T-helper 2 cell treated with Interferon-gamma antibody and Interleukin-4, amounts not matched to agents 5 μg/mL and 100 μg/mL, for 36 hours (primary cell): ENCODE results near the gene USP17L25.
"Not testable (repeated sequence)": the region's sequence is repeated elsewhere in the genome, so short reads cannot be mapped to it uniquely, and the experiment has no call there.

Source experiments
- DNase-seq: peaks from one replicate; pipeline ENCODE4 v3.0.0; 2021; ENCODE audit warnings: low spot score
- H3K27ac Mint-ChIP-seq: one replicate; pipeline ENCODE4 v1.8.0; 2021; ENCODE audit warnings: mild to moderate bottlenecking, mixed read lengths
- H3K27me3 Mint-ChIP-seq: one replicate; pipeline ENCODE4 v1.8.0; 2021; ENCODE audit warnings: low read depth, mixed read lengths
- H3K36me3 Mint-ChIP-seq: one replicate; pipeline ENCODE4 v1.8.0; 2021; ENCODE audit warnings: low read depth, mixed read lengths
- H3K4me1 Mint-ChIP-seq: one replicate; pipeline ENCODE4 v1.8.0; 2021; ENCODE audit warnings: low read depth, mixed read lengths
- H3K4me3 Mint-ChIP-seq: one replicate; pipeline ENCODE4 v1.8.0; 2022; ENCODE audit warnings: mild to moderate bottlenecking, moderate library complexity, mixed read lengths
- H3K9me3 Mint-ChIP-seq: one replicate; pipeline ENCODE4 v1.8.0; 2021; ENCODE audit warnings: mixed read lengths

USP17L25 gene, protein sequence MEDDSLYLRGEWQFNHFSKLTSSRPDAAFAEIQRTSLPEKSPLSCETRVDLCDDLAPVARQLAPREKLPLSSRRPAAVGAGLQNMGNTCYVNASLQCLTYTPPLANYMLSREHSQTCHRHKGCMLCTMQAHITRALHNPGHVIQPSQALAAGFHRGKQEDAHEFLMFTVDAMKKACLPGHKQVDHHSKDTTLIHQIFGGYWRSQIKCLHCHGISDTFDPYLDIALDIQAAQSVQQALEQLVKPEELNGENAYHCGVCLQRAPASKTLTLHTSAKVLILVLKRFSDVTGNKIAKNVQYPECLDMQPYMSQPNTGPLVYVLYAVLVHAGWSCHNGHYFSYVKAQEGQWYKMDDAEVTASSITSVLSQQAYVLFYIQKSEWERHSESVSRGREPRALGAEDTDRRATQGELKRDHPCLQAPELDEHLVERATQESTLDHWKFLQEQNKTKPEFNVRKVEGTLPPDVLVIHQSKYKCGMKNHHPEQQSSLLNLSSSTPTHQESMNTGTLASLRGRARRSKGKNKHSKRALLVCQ

DNA sequence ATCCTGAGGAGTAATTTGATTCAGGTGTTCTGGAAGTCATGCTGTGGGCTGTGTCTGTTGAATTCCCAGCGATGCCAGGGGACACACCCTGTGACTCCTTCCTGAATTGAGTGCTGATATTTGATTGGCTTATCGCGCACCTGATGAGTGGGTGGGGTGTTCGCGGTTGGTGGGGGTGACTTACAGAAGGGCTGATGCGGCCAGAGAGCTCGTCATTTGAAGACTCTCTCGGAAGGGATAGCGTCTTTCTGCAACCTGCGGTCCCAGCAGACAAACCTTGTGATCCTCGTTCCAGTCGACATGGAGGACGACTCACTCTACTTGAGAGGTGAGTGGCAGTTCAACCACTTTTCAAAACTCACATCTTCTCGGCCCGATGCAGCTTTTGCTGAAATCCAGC lies at the start of gene USP17L25:
TSS of gene USP17L25 (plus strand) at position 301 of the 400 bp plus-strand sequence. CDS start at position 301, 0 bp downstream.
- H3K4me3 Mint-ChIP-seq, H3K27me3 Mint-ChIP-seq, H3K27ac Mint-ChIP-seq, H3K4me1 Mint-ChIP-seq, H3K9me3 Mint-ChIP-seq, DNase-seq, H3K36me3 Mint-ChIP-seq: not testable (repeated sequence)

DNA sequence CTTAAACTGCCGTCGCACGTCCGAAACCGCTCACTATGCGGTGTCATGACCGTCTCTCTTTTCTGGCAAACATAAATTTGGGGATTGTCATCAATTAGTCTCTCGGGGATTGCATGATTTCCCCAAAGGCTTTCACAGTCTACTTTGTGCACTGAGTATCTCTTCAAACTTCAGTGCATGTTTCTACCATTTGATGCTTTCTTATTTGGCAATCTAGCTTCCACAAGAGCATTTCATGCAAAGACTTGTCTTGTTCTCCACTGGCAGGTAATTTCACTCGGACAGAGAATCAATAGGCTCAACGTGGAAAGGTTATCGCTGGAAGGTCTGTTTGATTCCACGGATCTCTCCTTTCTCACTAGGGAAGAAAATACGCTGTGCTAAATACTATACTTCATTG lies 5.5 kb upstream of the USP17L25 start:
- not testable (repeated sequence) for H3K27me3 Mint-ChIP-seq, H3K36me3 Mint-ChIP-seq, H3K4me1 Mint-ChIP-seq, H3K27ac Mint-ChIP-seq, H3K4me3 Mint-ChIP-seq, H3K9me3 Mint-ChIP-seq, DNase-seq

DNA sequence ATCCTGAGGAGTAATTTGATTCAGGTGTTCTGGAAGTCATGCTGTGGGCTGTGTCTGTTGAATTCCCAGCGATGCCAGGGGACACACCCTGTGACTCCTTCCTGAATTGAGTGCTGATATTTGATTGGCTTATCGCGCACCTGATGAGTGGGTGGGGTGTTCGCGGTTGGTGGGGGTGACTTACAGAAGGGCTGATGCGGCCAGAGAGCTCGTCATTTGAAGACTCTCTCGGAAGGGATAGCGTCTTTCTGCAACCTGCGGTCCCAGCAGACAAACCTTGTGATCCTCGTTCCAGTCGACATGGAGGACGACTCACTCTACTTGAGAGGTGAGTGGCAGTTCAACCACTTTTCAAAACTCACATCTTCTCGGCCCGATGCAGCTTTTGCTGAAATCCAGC lies 4.8 kb upstream of the USP17L25 start, which contains the start of gene USP17L24:
TSS of gene USP17L24 (plus strand) at position 301 of the 400 bp plus-strand sequence. CDS start at position 301, 0 bp downstream.
- H3K9me3 Mint-ChIP-seq, H3K27me3 Mint-ChIP-seq, H3K36me3 Mint-ChIP-seq, H3K27ac Mint-ChIP-seq, H3K4me1 Mint-ChIP-seq, DNase-seq, H3K4me3 Mint-ChIP-seq: not testable (repeated sequence)

DNA sequence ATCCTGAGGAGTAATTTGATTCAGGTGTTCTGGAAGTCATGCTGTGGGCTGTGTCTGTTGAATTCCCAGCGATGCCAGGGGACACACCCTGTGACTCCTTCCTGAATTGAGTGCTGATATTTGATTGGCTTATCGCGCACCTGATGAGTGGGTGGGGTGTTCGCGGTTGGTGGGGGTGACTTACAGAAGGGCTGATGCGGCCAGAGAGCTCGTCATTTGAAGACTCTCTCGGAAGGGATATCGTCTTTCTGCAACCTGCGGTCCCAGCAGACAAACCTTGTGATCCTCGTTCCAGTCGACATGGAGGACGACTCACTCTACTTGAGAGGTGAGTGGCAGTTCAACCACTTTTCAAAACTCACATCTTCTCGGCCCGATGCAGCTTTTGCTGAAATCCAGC lies 4.6 kb downstream of the USP17L25 start, which contains the start of gene USP17L26:
TSS of gene USP17L26 (plus strand) at position 301 of the 400 bp plus-strand sequence. CDS start at position 301, 0 bp downstream.
- not testable (repeated sequence) for H3K4me3 Mint-ChIP-seq, H3K27me3 Mint-ChIP-seq

DNA sequence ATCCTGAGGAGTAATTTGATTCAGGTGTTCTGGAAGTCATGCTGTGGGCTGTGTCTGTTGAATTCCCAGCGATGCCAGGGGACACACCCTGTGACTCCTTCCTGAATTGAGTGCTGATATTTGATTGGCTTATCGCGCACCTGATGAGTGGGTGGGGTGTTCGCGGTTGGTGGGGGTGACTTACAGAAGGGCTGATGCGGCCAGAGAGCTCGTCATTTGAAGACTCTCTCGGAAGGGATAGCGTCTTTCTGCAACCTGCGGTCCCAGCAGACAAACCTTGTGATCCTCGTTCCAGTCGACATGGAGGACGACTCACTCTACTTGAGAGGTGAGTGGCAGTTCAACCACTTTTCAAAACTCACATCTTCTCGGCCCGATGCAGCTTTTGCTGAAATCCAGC lies 9.4 kb downstream of the USP17L25 start, which contains the start of gene USP17L5:
TSS of gene USP17L5 (plus strand) at position 301 of the 400 bp plus-strand sequence. CDS start at position 301, 0 bp downstream.
- not testable (repeated sequence) for H3K36me3 Mint-ChIP-seq, H3K27ac Mint-ChIP-seq, DNase-seq, H3K4me1 Mint-ChIP-seq, H3K9me3 Mint-ChIP-seq, H3K4me3 Mint-ChIP-seq, H3K27me3 Mint-ChIP-seq

More for the DNA sequence above, 4.6 kb downstream of the USP17L25 start, which contains the start of gene USP17L26:
- not testable (repeated sequence) for H3K36me3 Mint-ChIP-seq, H3K27ac Mint-ChIP-seq, DNase-seq, H3K4me1 Mint-ChIP-seq, H3K9me3 Mint-ChIP-seq

DNA sequence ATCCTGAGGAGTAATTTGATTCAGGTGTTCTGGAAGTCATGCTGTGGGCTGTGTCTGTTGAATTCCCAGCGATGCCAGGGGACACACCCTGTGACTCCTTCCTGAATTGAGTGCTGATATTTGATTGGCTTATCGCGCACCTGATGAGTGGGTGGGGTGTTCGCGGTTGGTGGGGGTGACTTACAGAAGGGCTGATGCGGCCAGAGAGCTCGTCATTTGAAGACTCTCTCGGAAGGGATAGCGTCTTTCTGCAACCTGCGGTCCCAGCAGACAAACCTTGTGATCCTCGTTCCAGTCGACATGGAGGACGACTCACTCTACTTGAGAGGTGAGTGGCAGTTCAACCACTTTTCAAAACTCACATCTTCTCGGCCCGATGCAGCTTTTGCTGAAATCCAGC lies 14.1 kb downstream of the USP17L25 start, which contains the start of gene USP17L27:
TSS of gene USP17L27 (plus strand) at position 301 of the 400 bp plus-strand sequence. CDS start at position 301, 0 bp downstream.
- not testable (repeated sequence) for H3K4me1 Mint-ChIP-seq, H3K27me3 Mint-ChIP-seq, H3K36me3 Mint-ChIP-seq, H3K9me3 Mint-ChIP-seq, H3K27ac Mint-ChIP-seq, DNase-seq, H3K4me3 Mint-ChIP-seq

DNA sequence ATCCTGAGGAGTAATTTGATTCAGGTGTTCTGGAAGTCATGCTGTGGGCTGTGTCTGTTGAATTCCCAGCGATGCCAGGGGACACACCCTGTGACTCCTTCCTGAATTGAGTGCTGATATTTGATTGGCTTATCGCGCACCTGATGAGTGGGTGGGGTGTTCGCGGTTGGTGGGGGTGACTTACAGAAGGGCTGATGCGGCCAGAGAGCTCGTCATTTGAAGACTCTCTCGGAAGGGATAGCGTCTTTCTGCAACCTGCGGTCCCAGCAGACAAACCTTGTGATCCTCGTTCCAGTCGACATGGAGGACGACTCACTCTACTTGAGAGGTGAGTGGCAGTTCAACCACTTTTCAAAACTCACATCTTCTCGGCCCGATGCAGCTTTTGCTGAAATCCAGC lies 18.9 kb downstream of the USP17L25 start, which contains the start of gene USP17L28:
TSS of gene USP17L28 (plus strand) at position 301 of the 400 bp plus-strand sequence. CDS start at position 301, 0 bp downstream.
- not testable (repeated sequence) for H3K4me3 Mint-ChIP-seq, H3K9me3 Mint-ChIP-seq, H3K36me3 Mint-ChIP-seq, H3K27me3 Mint-ChIP-seq, DNase-seq, H3K27ac Mint-ChIP-seq, H3K4me1 Mint-ChIP-seq

DNA sequence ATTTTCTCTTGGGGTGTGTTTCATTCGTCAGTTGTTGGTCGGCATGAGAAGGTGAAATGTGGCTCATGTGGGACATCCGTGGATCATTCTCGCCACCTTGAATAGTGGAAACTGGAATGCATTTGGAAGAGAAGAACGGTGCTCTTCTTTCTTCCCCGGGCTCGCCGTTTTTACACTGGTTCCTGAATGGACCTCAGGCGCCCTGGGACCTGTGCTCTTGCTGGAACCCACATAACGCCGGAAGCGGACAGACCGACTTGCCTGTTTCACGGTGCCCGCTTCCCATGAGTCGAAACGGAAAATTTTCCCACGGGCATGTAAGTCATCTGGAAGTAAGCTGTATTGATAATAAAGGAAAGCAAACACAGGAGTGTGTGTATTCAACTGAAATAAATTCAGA lies 21.2 kb downstream of the USP17L25 start:
- H3K36me3 Mint-ChIP-seq, H3K27ac Mint-ChIP-seq, H3K4me1 Mint-ChIP-seq, DNase-seq, H3K4me3 Mint-ChIP-seq, H3K9me3 Mint-ChIP-seq, H3K27me3 Mint-ChIP-seq: not testable (repeated sequence)

DNA sequence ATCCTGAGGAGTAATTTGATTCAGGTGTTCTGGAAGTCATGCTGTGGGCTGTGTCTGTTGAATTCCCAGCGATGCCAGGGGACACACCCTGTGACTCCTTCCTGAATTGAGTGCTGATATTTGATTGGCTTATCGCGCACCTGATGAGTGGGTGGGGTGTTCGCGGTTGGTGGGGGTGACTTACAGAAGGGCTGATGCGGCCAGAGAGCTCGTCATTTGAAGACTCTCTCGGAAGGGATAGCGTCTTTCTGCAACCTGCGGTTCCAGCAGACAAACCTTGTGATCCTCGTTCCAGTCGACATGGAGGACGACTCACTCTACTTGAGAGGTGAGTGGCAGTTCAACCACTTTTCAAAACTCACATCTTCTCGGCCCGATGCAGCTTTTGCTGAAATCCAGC lies 23.6 kb downstream of the USP17L25 start, which contains the start of gene USP17L29:
TSS of gene USP17L29 (plus strand) at position 301 of the 400 bp plus-strand sequence. CDS start at position 301, 0 bp downstream.
- not testable (repeated sequence) for H3K9me3 Mint-ChIP-seq, H3K27ac Mint-ChIP-seq, H3K36me3 Mint-ChIP-seq, DNase-seq, H3K27me3 Mint-ChIP-seq, H3K4me3 Mint-ChIP-seq, H3K4me1 Mint-ChIP-seq

DNA sequence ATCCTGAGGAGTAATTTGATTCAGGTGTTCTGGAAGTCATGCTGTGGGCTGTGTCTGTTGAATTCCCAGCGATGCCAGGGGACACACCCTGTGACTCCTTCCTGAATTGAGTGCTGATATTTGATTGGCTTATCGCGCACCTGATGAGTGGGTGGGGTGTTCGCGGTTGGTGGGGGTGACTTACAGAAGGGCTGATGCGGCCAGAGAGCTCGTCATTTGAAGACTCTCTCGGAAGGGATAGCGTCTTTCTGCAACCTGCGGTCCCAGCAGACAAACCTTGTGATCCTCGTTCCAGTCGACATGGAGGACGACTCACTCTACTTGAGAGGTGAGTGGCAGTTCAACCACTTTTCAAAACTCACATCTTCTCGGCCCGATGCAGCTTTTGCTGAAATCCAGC lies 33.1 kb downstream of the USP17L25 start, which contains the start of gene USP17L30:
TSS of gene USP17L30 (plus strand) at position 301 of the 400 bp plus-strand sequence. CDS start at position 301, 0 bp downstream.
- H3K4me1 Mint-ChIP-seq, H3K36me3 Mint-ChIP-seq, H3K27me3 Mint-ChIP-seq, DNase-seq, H3K9me3 Mint-ChIP-seq, H3K27ac Mint-ChIP-seq, H3K4me3 Mint-ChIP-seq: not testable (repeated sequence)

DNA sequence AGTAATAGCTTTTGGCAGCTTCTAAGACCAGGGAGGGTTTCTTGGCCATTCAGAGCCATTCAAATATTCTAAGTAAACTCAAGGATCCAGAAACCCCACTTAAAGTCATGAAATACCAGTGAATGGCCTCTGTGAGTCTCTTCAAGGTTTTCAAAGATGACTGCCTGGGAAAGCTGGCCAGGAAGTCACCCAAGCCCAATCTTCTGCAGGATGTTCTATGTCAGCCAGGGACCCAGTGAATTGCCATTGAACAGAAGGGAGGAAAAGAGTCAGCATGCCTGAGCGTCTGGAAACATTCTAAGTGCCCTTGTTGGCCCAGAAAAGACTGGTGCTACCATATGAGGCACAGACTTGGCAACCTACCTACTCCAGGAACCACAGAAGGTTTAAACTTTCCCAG lies 50.2 kb downstream of the USP17L25 start:
- H3K4me3 Mint-ChIP-seq, DNase-seq, H3K27ac Mint-ChIP-seq, H3K4me1 Mint-ChIP-seq, H3K9me3 Mint-ChIP-seq, H3K36me3 Mint-ChIP-seq, H3K27me3 Mint-ChIP-seq: not testable (repeated sequence)
